Measurements from ENCODE around the gene CNRIP1.
A peak's percentile ranks its signal among the peaks of the same experiment; 100 is the strongest.
"Not testable (repeated sequence)": the region's sequence is repeated elsewhere in the genome, so short reads cannot be mapped to it uniquely, and the experiment has no call there.

CNRIP1 gene, protein sequence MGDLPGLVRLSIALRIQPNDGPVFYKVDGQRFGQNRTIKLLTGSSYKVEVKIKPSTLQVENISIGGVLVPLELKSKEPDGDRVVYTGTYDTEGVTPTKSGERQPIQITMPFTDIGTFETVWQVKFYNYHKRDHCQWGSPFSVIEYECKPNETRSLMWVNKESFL

DNA sequence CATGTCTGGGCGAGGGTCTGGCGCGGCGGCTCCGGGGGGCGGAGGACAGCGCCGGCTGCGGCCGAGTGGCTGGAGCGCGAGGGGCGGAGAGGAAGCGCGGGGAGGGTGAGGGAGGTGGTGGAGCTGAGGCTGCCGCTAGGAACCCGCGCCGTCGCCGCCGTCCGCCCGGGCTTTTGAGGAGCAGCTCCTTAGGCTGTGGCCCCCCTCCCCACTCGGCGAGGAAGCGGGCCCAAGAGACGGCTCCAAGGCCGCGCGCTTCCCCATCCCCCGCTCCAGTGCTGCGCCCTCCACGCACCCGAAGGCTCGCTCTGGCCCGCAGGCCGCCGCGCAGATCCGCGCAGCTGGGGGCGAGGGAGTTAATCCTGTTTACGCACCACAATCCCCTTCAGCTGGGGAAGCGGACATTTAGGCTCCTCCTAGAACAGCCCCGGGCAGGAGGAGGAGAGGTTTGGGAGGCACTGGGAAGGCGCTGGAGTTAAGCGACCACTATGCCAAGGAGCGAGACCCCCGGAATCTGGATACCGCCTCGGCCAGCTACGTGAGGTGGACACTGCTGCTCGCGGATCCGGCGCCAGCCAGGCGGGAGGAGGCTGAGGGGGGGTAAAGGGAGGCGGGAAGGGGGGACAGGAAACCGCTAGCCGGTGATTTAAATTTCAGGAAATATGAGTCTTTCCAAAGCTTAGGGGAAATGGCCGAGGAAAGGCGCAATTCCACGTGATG, at the start of gene CNRIP1:
CNRIP1 (minus strand) TSS at position 552 of the 720 bp plus-strand sequence; CDS start at position 3, 549 bp downstream.
- no peak for DNase-seq

DNA sequence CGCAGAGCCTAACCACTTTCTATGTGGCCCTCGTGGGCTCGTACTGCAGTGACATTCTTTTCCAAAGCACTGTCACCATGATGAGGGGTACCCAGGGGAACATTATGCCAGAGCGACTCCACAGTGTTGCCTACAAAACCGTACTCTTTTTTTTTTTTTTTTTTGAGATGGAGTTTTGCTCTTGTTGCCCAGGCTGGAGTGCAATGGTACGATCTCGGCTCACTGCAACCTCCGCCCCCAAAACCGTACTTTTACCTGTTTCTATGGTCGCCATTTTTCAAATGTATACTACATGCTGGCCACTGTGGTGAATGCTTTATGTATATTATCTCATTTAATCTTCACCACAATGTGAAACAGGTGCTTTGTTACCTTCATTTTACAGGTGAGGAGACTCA, 49.6 kb upstream of the CNRIP1 start:
- DNase-seq, result no peak

DNA sequence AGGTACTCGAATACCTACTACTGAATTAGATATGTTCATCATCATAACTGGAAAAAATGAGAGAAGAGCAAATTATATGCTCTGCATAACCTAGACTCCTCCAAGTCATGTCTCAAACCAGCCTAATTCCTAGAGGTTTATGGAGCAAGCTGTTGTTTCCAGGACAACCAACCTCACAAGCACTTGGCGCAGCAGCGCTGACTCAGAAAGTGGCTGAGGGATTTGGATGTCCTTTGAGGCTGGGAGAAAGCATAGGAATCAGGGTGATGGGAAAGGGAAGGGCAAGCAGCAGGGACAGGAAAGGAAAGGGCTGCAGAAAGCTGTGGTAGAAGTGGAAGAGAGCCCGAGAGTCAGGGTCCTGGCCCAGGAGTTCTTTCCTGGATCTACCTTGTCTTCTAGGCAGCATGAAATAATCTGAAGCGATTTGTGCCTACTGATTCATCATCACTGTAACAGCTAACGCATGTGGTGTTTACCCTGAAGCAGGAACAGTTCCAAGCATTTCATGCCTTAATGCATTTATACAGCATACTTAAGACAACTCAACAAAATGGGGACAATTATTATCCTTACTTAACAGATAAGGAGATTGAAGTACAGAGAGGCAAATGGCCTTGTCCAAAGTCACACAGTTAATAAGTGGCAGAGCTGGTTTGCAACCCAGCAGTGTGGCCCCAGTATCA, 49.0 kb upstream of the CNRIP1 start:
- no peak for DNase-seq

DNA sequence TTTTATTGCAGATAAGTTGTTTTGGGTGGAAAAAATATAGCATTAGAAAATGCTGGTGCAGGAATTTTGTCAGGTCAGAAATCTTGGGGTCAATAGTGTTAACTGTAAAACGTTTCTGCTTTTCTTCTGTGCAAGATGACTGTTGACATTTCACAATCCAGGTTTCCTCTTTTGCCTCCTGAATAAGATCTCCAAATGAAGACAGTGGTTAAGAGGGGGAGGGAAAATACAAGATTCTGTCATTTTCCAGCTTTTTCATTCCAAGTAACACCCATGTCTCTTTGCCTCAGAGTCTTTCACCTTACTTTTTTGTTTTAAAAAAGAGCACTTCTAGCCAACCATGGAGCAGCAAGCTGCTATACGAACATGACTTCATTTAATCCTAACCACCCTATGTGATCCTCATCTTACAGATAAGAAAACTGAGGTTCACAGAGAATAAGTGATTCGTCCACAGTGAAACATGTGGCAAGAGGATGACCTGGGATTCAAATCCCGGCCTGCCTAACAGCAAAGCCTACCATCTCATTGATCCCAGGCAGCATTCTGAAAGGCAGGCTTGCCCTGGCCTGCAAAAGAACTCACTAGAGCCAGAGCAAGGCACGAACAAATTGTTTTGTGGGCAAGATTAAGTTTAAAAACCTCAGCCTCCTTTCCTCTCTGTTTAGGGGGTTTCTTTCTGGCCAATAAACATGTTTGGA, 48.4 kb upstream of the CNRIP1 start:
- no peak for DNase-seq

DNA sequence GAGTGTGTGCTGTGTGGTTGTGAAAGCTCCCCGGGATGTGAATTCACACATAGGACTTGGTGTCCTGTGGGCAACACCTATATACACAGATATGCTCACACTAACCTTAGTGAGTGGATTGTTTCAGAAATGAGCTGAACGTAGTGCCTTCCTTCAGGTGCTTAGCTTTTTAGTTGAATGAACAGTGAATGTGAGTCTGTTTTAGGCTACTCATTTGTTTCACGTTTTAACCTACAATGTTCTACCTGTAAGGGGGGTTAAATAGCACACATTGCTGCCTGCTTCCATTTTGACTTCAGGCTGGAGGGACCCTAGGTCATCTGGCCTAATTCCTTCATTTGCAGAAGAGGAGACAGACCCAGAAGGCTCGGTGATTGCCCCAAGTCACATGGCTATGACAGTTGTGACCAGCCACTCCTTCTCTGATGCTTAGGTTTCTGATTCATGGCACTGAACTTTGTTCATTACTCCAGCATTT, 46.4 kb upstream of the CNRIP1 start:
- DNase-seq, result no peak

DNA sequence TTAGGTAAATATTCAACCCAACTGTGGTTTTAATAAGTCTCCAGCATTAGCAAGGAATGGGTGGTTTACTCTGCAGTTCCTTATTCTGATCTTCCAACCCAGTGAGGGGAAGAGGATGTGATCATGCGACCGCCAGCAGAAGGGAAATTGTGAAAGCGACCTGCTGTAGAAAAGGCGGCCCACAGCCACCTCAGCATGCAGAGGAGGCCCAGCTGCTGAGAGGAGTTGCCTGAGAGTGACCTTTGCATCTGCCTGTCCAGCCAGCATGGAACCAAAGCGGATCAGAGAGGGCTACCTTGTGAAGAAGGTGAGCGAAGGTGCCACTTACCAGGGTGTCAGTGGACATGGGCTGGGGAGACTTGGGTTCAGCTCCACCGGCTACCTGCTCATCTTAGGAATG, 45.3 kb upstream of the CNRIP1 start, which contains the start of gene PLEK:
PLEK (plus strand) TSS at position 196 of the 400 bp plus-strand sequence; CDS start at position 266, 70 bp downstream.
- no peak for DNase-seq

DNA sequence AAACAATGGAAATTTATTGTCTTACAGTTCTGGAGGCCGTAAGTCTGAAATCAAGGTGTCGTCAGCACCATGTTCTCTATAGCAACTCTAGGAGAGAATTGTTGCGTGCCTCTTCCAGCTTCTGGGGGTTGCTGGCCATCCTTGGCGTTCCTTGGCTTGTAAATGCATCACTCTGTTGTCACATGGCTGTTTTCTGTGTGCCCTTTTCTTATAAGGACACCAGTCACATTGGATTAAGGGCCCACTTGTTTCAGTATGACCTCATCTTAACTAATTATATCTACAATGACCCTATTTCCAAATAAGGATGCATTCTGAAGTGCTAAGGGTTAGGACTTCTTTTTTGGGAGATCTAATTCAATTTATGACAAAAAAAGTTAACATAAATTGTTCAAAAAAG, 44.0 kb upstream of the CNRIP1 start:
- no peak for DNase-seq

DNA sequence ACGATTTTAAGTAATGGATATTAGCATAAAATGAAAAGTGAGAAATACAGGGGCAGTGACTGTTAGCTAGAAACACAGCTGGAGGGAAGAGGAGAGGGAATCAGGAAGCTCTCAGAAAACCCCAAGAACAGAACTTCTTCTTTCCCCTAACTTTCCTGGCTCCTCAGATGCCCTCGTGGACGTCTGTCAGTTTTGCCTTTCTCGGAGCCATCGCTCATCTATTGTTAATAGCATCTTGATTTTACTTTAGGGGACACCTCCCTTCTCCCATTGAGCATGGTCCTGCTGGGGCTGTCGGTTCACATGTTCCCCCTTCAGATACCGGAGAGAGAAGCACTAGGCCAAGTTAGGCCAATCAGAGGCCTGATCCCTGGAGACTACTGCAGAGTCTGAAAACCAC, 43.0 kb upstream of the CNRIP1 start:
- DNase-seq, result no peak

DNA sequence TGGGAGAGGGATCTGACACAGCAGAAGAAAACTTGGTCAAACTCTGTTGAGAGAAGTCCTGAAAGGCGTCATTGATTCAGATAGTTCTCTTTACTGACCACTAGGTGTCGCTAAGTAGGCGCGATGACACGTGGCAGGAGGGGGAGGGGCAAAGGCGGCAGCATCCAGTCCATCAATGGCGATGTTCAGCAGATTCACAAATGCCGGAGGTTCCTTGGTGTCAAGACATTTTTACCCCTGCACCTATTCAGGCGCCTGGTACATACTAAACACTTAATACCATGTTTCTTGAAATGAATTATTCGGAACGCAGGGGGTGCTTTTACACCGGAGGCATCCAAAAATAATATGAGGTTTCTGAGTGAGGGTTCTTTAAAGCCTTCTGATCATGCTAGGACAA, 42.3 kb upstream of the CNRIP1 start:
- peak; percentile 86 for DNase-seq

DNA sequence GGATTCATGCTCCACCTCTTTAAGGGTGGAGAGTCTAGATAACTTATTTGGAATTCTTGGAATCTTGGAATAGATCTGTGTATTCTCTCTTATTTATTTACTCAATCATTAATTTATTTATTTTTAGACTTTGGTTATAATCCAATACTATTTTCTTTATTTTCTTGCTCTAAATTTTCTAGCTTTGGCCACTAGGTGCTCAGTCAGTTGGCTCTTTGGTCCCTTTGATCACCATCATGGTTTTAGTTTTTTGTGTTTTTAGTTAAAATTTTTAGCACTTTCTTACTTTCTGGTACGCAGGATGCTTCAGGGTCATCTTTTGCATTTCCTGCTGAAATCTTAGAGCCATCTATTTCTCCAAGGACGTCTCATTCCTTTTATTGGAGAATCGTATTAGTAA, 40.1 kb upstream of the CNRIP1 start:
- DNase-seq, result no peak

DNA sequence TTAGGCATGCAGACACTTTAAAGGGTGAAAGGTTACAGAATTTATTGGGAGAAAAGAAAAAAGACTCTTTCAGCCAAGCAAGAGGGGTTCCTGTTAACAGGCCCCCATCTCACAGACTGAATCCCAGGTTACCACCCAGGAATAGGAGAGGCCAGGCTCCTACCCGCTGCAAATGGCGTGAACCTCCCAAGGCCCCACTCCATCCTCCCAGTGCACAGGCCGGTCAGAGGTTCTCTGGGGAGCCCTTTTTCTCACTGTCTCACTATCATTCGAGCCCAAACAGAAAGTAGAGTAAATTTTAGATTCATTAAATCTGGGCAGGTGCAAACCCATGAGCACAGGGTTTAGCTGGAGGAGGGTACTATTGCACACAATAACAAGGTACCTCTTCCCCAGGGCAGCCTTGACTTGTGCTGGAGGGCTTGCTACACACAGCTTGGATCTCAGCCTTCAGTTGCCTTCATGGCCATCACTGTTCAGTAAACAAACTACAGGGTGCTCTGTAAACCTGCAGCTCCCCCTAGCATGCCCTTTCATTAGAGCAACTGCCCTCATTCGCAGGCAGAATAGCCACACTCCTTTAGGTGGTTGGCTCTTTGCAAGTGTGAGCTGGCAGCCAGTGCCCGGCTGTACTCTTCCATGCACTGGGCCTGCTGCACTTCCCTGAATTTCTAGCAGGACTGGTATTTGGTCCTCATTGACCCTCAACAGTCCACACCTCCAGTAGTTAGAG, 38.0 kb upstream of the CNRIP1 start:
- peak; percentile 26 for DNase-seq

DNA sequence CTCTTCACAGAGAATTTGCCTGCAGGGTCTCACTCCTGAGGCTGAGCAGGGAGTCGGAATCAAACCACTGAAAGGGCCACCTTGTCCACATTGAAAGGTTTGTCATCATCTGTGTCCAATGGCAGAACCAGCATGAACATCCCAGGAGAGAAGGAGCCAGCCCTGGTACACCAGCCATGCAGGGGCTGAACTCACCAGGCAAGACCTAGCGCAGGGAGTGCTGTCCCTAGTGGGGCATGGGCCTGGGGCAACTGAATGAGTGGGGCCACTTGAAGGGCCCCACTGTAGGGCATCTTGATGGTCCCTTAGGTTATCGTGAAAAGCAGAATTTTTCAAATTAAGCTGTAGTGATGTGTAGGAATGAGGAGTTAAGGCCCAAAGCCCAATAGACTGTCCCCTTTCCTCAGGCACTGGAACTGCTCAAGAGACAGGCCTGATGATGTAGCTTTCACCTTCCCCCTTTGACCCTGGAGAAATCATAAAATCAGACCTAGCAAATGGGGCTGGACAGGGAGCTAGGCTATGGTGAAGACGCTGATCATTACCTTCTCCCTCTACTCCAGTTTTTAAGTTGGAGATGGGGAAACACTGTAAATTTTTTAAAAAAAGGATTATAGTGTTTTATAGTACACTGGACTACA, 37.0 kb upstream of the CNRIP1 start:
- no peak for DNase-seq

DNA sequence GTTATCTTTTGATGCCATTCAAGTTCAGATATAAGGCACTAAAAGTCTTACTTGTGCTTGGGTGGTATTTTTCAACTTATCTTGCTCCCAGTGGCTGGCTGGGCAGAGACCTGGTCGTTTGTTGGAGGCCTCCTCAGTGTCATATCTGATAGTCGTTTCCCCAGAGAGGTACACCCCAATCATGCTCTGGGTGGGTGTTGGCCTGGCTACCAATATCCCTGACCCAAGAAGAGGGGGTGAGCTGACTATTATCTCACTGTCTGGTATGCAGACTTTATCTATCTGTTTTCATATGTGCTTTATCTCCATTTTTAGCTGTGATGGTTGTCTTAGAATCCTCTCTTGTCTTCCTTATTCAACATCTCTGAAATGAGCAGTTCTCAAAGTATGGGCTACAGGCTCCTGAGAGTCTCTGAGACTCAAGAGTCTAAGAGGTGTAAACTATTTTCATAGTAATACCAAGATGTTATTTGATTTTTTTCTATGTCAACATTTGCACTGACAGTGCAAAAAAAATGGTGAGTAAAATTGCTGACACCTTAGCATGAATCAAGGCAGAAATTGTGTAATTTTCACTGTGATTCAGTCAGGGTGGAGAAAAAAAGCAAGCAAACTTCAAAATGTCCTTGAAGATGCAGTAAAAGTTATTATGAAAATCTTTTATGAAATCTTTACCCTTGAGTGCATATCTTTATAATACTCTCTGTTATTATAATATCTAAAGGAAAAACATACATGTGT, 33.1 kb upstream of the CNRIP1 start:
- no peak for DNase-seq

DNA sequence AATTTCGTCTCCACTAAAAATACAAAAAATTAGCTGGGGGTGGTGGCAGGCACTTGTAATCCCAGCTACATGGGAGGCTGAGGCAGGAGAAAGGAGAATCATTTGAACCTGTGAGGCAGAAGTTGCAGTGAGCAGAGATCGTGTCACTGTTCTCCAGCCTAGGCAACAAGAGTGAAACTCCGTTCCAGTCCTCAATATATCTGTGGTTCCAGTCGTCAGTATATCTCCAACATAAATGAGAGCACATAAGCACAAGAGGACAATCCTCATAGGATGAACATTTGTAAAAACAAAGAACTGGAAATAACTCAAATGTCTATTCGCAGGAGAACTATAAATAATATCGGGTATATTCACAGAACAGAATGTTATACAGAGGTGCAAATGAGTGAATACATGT, 32.2 kb upstream of the CNRIP1 start:
- DNase-seq, result no peak

DNA sequence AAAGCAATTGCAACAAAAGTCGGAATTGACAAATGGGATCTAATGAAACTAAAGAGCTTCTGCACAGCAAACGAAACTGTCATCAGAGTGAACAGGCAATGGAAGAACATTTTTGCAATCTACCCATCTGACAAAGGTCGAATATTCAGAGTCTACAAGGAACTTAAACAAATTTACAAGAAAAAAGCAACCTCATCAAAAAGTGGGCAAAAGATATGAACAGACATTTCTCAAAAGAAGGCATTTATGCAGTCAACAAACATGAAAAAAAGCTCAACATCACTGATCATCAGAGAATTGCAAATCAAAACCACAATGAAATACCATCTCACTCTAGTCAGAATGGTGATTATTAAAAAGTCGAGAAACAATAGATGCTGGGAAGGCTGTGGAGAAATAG, 29.3 kb upstream of the CNRIP1 start:
- not testable (repeated sequence) for DNase-seq

DNA sequence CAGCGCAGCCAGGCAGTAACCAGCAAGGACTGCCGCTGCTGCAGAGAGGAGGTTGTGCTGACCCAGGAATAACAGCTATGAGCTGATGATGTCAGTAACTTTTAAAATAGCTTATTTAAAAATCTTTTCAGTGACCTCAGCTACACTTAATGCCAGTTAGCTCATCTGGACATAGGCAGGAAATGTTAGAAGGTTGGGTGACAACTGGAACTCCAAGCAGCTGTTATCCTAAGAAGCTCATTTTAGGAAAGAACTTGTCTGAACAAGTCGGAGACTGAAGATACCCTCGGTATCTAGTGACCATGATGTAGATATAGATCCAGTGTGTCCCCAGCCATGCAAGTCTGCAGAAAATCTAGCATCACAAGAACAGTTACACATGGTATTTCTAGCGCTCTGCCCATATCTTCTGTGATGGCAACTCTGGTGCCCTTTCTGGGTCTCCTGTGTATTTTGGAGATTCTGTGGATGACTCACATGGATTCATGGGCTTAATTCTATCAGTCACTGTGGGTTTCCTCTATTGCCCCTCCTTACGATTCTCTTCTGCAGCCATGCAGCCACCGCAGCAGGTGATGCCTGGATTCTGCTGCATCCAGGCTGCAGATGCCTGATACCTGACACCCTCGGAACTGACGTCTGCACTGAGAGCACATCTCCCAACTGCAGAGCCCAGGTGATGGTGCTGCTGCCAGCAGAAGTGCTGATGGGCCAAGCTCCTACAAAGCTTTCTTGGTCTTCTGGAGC, 25.6 kb upstream of the CNRIP1 start:
- DNase-seq, result no peak

DNA sequence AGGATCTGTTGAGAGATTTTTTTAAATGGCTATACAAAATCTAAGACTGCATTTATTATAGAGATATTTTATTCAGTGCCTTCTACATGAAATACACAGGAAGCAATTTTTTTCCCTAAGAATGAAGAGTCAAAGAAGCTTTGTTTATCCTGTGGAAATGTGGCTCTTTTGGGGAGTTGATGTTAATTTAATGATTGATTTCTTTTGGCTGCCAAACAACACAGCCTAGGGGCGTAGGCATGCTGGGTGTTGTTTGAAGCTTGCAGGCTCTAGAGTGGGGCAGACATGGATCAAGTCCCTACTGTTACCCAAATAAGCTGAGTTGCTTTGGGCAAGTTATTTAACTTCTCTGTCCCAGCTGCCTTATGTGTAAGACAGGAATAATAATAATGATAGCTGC, 24.3 kb upstream of the CNRIP1 start:
- no peak for DNase-seq

DNA sequence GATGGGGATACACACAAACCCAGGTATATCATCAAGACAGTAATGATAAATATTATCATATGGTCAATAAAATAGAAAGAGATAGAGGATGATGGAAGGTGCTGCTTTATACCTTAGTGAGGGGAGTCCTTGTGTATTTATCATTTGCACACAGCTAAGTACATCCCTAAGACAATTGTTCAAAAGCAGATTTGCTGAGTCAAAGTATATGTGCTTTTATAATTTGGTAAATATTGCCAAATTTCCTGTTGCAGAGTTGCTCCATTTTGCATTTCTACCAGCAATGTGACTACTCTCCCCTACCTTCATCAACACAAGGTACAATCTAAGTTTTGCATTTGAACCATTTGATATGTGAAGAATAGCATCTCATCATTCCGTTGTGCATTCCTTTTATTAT, 22.7 kb upstream of the CNRIP1 start:
- DNase-seq, result no peak

DNA sequence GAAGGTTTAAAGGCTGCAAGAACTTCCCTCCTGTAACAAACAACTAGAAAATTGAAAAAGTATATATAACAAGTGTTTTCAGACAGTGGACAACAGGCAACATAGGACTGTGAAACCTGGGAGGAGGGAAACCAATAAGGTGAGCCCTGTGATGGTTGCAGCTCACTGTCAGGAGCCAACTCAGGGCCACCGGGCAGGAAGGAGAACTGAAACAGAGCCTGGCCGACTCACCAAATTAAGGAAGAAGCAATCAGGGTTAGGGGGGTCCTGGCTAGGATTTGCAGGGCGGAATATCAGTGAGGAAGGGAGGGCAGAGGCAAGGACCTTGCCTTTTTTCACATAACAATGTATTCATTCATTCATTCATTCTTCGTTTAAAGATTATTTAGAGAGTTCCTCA, 21.8 kb upstream of the CNRIP1 start:
- no peak for DNase-seq

DNA sequence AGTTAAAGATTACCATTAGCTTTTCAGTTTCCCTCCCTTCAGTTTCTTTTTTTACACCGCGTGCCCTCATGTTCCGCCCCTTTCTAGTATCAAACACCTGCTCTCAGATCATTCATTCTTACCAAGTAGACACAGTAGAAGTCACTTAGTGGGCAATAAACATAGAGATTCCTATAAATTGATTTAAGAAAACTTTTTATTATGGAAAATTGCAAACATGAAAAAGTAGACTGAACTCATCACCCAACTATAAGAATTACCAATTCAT, 21.2 kb upstream of the CNRIP1 start:
- DNase-seq, result no peak

Data from activated CD4-positive, alpha-beta T cell treated with anti-CD3 and anti-CD28 coated beads, Interleukin-10, Interleukin-2, amounts not matched to agents 100 ng/mL and 50 ng/mL, durations not matched to agents 16 hours and 8 hours (primary cell).